ENCODE results near the gene MEIS2.

Gene MEIS2

GRCh38 chr15:36863570-36863969 is 236.8 kb downstream of the MEIS2 start:
- no peak for DNase-seq
- intact Hi-C loops (cut with DNase I) = no loop called here

GRCh38 chr15:36860792-36861191 is 239.6 kb downstream of the MEIS2 start:
- no peak for DNase-seq
- intact Hi-C loops (cut with DNase I) = no loop called here

GRCh38 chr15:36858423-36858822 is 241.9 kb downstream of the MEIS2 start:
- DNase-seq = no peak
- intact Hi-C loops (cut with DNase I) = no loop called here

GRCh38 chr15:36856339-36856973 is 243.9 kb downstream of the MEIS2 start:
- intact Hi-C loops (cut with DNase I) = no loop called here
- DNase-seq = no peak

- no peak for DNase-seq
- intact Hi-C loops (cut with DNase I) = no loop called here
These were observed 249.5 kb downstream of the MEIS2 start for GRCh38 chr15:36850864-36851263.

GRCh38 chr15:36845270-36845669 is 255.1 kb downstream of the MEIS2 start:
- DNase-seq = no peak
- intact Hi-C loops (cut with DNase I) = no loop called here

- intact Hi-C loops (cut with DNase I) = no loop called here
- no peak for DNase-seq
These were observed 255.8 kb downstream of the MEIS2 start for GRCh38 chr15:36844534-36844998.

- no peak for DNase-seq
- intact Hi-C loops (cut with DNase I) = no loop called here
These were observed 256.5 kb downstream of the MEIS2 start for GRCh38 chr15:36843822-36844221.

- intact Hi-C loops (cut with DNase I) = no loop called here
- no peak for DNase-seq
These were observed 259.2 kb downstream of the MEIS2 start for GRCh38 chr15:36841193-36841592.
